ENCODE data around the gene FGA.
"Not testable (repeated sequence)": the region's sequence is repeated elsewhere in the genome, so short reads cannot be mapped to it uniquely, and the experiment has no call there.

The FGA gene

DNA sequence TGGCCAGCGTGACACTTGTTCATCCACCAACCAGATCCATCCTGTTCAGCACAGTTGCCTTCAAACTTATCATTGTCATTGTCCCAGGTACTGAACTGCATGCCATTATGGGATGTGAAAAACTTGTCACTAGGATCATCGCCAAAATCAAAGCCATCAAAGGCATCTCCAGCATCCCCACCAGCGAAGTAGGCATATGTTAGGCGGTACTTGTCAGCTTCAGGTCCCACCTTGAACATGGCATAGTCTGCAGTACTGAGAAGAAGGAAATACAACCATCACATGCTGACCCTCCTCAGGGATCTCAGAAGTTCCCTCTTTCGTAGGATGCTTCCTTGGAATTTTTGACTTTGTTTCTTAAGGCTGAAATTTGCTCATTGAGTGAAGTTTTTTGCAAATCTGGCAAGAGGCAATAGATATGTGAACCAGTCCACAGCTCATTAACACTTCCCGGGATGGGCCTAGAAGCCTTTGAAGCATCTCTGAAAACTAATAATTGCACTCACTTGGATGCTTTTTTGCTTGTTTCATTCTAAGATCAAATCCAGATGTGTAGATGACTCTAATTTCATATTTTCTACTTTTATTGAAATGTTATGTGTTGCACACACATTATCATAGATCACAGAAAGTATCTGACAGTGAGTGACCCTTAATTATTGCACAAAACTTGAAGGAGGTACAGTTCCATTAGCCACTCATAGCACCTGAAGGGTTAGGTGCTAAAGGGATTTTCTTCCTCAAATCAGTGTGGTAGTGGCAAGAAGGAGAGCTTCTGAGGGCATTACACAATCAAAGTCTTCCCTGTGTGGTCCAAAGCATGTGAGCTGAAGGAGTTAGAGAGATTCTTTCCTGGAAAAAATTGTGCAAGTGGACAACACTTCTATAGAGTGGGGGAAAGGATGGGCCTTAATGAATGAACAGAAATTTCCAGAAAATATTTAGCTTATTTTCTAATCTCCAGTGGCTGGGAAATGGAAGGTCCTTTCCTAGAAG, 16.5 kb upstream of the FGA start:
- DNase-seq = no peak

DNA sequence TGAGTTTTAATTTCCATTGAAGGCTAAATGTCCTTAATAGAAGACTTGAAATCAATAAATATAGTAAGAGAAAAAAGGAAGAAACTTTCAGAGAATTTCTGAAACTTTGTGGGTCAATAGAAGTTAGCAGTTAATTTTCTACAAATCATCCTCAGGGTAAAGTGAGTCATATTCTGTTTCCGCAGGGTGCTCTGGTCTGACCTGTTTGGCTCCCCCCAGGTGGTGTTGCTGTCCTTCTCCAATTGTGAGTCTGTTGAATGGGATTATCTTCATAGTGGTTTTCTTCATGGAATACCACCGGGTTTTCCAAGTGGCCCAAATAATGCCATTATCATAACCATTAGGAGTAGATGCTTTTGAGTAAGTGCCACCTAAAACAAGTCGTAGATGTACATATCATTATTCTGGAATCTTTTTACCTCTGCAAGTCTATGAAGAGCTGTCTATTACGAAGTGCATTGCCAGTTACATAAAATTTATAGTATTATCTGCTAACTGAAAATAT, 14.2 kb upstream of the FGA start:
- DNase-seq = no peak

- no peak for DNase-seq
Observed at GRCh38 chr4:154603033-154603943, 12.7 kb upstream of the FGA start.

DNA sequence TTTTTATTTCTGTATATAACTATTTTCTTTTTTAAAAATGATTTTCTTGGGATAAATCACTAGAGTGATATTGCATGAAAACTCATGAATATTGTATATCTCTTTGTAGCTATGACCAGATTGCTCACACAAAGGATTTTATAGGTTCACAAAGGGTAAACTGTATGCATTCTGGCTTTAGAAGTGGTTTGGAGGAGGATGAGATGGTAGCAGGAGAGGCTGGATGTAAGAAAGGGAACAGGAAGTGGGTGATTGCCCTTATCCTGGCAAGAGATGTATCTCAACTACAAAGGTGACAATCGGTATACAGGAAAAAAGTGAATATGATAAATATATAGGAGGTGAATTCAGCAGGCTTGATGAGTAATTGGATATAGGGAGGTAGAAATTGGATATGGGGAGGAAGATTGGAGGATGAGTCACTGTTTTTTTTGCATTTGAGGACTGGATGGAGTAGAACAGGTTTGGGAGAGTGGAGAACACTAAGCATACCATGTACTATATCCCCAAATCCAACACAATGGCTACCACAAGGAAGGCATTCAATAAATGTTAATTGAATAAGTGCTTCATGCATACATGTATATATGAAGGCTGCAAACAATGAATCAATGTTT, 12.0 kb upstream of the FGA start:
- no peak for DNase-seq

- no peak for DNase-seq
Observed at GRCh38 chr4:154597798-154598774, 7.5 kb upstream of the FGA start.

DNA sequence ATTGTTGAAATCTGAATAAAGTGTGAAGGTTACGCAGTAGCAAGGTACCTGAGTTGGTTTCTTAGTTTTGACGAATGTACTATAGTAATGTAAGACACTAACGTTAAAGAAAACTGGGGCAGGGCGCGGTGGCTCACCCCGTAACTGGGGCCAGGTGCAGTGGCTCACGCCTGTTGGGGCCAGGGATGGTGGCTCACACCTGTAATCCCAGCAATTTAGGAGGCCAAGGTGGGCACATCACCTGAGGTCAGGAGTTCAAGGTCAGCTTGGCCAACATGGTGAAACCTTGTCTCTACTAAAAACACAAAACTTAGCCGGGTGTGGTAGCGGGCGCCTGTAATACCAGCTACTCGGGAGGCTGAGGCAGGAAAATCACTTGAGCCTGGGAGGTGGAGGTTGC, 6.7 kb upstream of the FGA start:
- not testable (repeated sequence) for DNase-seq

GRCh38 chr4:154595807-154596206, 5.3 kb upstream of the FGA start:
- no peak for DNase-seq

- not testable (repeated sequence) for DNase-seq
Observed at GRCh38 chr4:154594343-154594742, 3.8 kb upstream of the FGA start.

DNA sequence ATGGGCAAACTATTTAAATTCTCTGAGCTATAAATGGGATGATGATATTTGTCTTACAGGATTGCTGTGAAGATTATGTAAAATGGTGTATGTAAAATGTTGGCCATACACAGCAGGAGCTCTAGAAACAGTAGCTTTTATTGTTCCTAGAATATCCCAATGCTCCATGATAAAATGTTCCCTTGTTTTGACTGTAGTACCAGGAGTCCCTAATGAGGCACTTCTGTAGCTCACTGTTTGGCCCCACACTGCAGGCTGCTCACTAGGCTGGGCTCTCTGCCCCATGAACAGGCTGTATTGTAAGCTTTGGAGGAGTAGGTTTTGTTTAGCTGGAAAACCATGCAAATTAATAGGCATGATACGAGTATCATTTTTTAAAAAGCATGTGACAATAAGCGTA, 3.3 kb upstream of the FGA start:
- no peak for DNase-seq

DNA sequence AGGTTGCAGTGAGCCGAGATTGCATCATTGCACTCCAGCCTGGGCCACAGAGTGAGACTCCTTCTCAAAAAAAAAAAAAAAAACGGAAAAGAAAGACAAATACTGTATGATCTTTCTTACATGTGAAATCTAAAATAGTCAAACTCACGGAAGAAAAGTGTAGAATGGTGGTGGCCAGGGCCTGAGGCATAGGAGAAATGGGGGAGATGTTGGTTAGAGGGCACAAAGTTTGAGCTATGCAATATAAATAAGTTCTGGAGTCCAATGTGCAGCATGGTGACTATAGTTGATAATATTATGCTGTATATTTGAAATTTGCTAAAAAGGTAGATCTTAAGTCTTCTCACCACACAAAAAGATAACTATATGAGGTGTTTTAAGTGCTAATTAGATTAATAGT, 1.3 kb upstream of the FGA start:
- DNase-seq = no peak

DNA sequence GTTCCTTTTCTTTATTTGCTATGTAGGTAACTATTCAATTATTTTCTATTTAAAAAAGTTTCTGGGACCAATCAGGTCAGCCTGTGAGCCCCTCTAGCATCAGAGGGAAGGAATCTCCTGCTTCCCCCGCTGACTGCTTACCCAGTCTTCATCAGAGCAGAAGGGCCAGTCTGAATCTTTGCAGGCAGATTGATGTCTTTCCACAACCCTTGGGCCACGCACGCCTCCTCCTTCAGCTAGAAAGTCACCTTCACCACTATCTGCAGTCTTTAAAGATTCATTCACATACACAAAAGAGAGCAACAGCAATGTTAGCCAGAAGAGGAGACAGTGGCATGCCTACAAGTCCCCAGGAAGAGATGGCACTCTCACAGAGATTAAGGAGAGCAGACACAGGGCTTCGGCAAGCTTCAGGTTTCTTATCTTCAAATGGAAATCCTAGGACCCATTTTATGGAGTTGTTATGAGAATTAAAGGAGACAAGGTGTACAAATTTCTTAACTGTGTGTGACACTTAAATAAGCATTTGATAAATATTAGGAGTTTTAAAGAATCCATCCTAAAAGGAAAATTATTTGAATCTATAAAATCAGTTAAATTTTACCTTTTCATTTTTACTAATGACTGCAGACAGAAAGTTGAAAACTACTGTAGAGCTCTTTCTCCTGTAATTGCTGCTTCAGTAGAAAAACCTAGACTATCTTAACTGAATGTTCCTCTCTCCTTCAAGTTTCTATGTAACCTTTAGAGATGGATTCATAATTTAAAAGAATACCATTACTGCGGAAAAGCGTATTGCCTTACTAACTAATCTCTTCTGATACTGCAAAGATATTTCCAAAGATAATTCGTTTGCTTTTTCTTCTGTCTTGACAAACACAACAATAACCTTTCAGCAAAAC, 995 bp downstream of the FGA start:
- no peak for DNase-seq

DNA sequence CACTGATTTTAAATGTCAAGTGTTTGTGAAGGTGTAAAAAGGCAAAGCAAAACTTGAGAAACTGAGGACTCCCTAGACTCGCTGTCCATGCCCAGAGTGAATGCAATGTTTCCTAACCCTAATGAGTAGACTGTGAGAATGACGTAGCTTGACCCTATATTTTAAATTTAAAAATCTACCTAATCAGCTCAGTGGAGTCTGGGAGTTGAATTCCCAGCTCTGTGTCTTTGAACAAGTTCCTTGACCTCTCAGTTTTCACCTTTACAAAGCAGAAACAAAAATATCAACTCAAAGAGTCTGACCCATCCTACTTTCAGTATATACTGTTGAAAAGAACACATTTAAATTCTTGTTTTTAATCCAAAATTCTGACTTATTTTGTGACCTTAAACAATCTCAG, 2.3 kb downstream of the FGA start:
- DNase-seq = no peak

DNA sequence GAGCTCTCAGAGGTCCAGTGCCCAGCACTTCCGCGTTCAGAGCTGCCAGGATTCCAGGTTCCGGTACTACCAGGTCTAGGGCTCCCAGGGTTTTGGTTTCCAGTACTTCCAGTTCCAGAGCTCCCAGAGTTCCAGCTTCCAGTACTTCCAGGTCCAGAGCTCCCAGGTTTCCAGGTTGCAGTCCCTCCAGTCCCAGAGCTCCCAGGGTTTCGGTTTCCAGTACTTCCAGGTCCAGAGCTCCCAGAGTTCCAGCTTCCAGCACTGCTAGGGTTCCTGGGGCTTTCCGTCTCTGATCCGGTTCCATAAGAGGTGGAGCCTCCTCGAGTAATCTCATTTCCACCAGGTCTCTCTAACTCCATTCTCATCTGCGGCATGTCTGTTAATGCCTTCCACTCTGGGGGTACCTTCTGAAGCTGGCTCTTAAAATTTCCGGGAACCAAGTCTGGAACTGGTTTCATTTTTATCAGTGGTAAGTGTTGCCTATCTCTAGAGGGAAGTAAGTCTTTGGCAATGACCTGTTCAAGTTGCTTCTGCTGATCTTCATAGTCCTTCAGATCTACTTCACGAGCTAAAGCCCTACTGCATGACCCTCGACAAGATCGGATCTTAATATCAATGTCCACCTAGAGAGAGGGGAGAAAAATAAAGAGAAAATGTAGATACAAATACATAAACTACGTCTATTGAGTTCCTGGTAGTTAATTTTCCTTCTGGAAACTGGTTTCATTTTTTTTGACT, 4.1 kb downstream of the FGA start:
- no peak for DNase-seq

- no peak for DNase-seq
Observed at GRCh38 chr4:154585369-154586018, 5.0 kb downstream of the FGA start.

GRCh38 chr4:154584259-154584658, 6.3 kb downstream of the FGA start:
- DNase-seq = no peak

DNA sequence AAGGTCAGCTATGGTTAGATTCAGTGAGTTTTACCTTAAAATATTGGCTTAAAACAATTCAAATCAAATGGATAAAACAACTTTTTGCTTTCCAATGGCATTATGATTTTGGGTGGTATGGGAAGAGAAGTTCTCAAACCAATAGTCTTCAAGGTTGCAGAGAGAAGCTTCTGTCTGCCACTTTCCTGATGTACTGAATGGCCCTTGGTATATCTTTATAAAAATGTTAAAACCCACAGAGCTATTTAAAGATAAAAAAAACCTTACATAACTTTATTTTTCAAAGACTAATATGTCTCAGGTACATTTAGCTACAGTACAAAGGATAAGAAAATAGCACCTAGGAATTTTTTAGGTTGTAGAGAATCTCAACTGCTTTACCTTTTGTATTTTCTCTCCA, 6.9 kb downstream of the FGA start:
- no peak for DNase-seq

DNA sequence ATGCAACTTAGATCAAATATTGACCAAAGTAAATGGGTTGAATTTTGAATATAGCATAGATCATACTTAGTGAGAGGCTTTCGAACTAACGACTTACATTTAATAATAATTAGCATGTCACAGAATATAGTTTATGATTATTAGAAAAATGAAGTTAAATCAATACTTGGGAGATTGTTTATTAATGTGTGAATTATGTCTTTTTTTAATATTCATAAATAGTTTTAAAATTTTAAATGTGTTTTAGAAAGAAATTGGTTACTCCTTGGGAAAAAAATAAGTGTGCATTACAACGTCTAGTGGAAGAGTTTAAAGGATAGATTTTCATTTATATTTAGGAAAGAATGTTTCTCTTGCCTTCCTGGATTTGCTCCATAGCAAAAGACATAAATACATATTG, 7.3 kb downstream of the FGA start:
- no peak for DNase-seq

- no peak for DNase-seq
Observed at GRCh38 chr4:154582723-154583122, 7.8 kb downstream of the FGA start.

- no peak for DNase-seq
Observed at GRCh38 chr4:154579927-154580326, 10.6 kb downstream of the FGA start.
